NCI-H748 (cell line): ENCODE measurements around the gene CCT8L2.
"Not testable (repeated sequence)": the region's sequence is repeated elsewhere in the genome, so short reads cannot be mapped to it uniquely, and the experiment has no call there.

Experiments
- DNase-seq: peaks from one replicate; lab custom pipeline; 2025; ENCODE audit not compliant: unreplicated experiment; lab: John Stamatoyannopoulos, UW

The CCT8L2 gene

GRCh38 chr22:16595251-16595650 is 2.6 kb upstream of the CCT8L2 start:
- DNase-seq: not testable (repeated sequence)

GRCh38 chr22:16594026-16594425 is 1.4 kb upstream of the CCT8L2 start:
- no peak for DNase-seq

- DNase-seq: not testable (repeated sequence)
Measured at GRCh38 chr22:16592231-16592630, 379 bp downstream of the CCT8L2 start.

GRCh38 chr22:16591136-16591535 is 1.5 kb downstream of the CCT8L2 start:
- DNase-seq: not testable (repeated sequence)

- DNase-seq: no peak
Measured at GRCh38 chr22:16586991-16587390, 5.6 kb downstream of the CCT8L2 start.

GRCh38 chr22:16586170-16586569 is 6.4 kb downstream of the CCT8L2 start:
- no peak for DNase-seq

- DNase-seq: not testable (repeated sequence)
Measured at GRCh38 chr22:16580872-16581271, 11.7 kb downstream of the CCT8L2 start.

GRCh38 chr22:16569240-16569834 is 23.3 kb downstream of the CCT8L2 start:
- DNase-seq: not testable (repeated sequence)

- no peak for DNase-seq
Measured at GRCh38 chr22:16568425-16568758, 24.2 kb downstream of the CCT8L2 start.

GRCh38 chr22:16567617-16568424 is 24.8 kb downstream of the CCT8L2 start:
- DNase-seq: not testable (repeated sequence)

- DNase-seq: not testable (repeated sequence)
Measured at GRCh38 chr22:16566421-16567151, 26.0 kb downstream of the CCT8L2 start.

GRCh38 chr22:16565585-16566420 is 26.8 kb downstream of the CCT8L2 start:
- DNase-seq: not testable (repeated sequence)

- DNase-seq: not testable (repeated sequence)
Measured at GRCh38 chr22:16564837-16565584, 27.6 kb downstream of the CCT8L2 start.

- no peak for DNase-seq
Measured at GRCh38 chr22:16563555-16564520, 28.8 kb downstream of the CCT8L2 start.

- no peak for DNase-seq
Measured at GRCh38 chr22:16562711-16563554, 29.7 kb downstream of the CCT8L2 start.

- not testable (repeated sequence) for DNase-seq
Measured at GRCh38 chr22:16561093-16561658, 31.4 kb downstream of the CCT8L2 start.

- not testable (repeated sequence) for DNase-seq
Measured at GRCh38 chr22:16560651-16561050, 32.0 kb downstream of the CCT8L2 start.

- DNase-seq: not testable (repeated sequence)
Measured at GRCh38 chr22:16559996-16560395, 32.6 kb downstream of the CCT8L2 start.
